Measurements from ENCODE around the gene AKR1B15. TPM values are rescaled to one million over a fixed set of nuclear protein-coding genes. Genes with fewer than 3 reads are reported as not detected.

Gene AKR1B15
- total RNA-seq, 3 donors from 2014 or later, result 0.33 to 5.6 (median 3.5) TPM

GRCh38 chr7:134527979-134528371 is 20.9 kb upstream of the AKR1B15 start:
- Histone ChIP-seq H3K4me1 (no peaks in the 10 kb centered on the region), H3K4me3 (no peak overlapping the region), H3K27ac (peak overlapping the region in 1 of 2 donors; percentile 52), H3K9me3 (no peaks in the 10 kb centered on the region), H3K36me3 (no peaks in the 10 kb centered on the region), H3K27me3 (no peaks in the 10 kb centered on the region)
- no peak for DNase-seq (ENCODE audit: low spot score in 2 of 2)
- TF ChIP-seq POLR2A (IDR thresholded peaks at IDR 0.05), result no peak
- TF ChIP-seq, protein P1, sequence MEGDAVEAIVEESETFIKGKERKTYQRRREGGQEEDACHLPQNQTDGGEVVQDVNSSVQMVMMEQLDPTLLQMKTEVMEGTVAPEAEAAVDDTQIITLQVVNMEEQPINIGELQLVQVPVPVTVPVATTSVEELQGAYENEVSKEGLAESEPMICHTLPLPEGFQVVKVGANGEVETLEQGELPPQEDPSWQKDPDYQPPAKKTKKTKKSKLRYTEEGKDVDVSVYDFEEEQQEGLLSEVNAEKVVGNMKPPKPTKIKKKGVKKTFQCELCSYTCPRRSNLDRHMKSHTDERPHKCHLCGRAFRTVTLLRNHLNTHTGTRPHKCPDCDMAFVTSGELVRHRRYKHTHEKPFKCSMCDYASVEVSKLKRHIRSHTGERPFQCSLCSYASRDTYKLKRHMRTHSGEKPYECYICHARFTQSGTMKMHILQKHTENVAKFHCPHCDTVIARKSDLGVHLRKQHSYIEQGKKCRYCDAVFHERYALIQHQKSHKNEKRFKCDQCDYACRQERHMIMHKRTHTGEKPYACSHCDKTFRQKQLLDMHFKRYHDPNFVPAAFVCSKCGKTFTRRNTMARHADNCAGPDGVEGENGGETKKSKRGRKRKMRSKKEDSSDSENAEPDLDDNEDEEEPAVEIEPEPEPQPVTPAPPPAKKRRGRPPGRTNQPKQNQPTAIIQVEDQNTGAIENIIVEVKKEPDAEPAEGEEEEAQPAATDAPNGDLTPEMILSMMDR (IDR thresholded peaks at IDR 0.05), result no peak
- no peak for TF ChIP-seq POLR2AphosphoS5 (IDR thresholded peaks at IDR 0.05)
- intact Hi-C loops (cut with DNase I; ENCODE audit: low total_unique reads), result no loop called here

- intact Hi-C loops (cut with DNase I; ENCODE audit: low total_unique reads), result no loop called here
- no peaks in the 10 kb centered on the region for H3K27me3 ChIP-seq
- H3K4me3 ChIP-seq, result no peak overlapping the region
- H3K27ac ChIP-seq, result no peak overlapping the region
- H3K9me3 ChIP-seq, result no peaks in the 10 kb centered on the region
- H3K36me3 ChIP-seq, result no peaks in the 10 kb centered on the region
- DNase-seq (ENCODE audit: low spot score in 2 of 2), result no peak
- no peaks in the 10 kb centered on the region for H3K4me1 ChIP-seq
- no peak for TF ChIP-seq POLR2AphosphoS5 (IDR thresholded peaks at IDR 0.05)
- TF ChIP-seq, protein P1 (IDR thresholded peaks at IDR 0.05), result no peak
- TF ChIP-seq POLR2A (IDR thresholded peaks at IDR 0.05), result no peak
Measured at GRCh38 chr7:134528749-134529148, 20.2 kb upstream of the AKR1B15 start.

- TF ChIP-seq, protein P1 (IDR thresholded peaks at IDR 0.05), result no peak
- no peaks in the 10 kb centered on the region for H3K9me3 ChIP-seq
- H3K27me3 ChIP-seq, result no peaks in the 10 kb centered on the region
- intact Hi-C loops (cut with DNase I; ENCODE audit: low total_unique reads), result no loop called here
- DNase-seq (ENCODE audit: low spot score in 2 of 2), result no peak
- no peaks in the 10 kb centered on the region for H3K4me1 ChIP-seq
- H3K27ac ChIP-seq, result no peak overlapping the region
- no peaks in the 10 kb centered on the region for H3K36me3 ChIP-seq
- no peak overlapping the region for H3K4me3 ChIP-seq
Measured at GRCh38 chr7:134530460-134530859, 18.4 kb upstream of the AKR1B15 start.

DNA sequence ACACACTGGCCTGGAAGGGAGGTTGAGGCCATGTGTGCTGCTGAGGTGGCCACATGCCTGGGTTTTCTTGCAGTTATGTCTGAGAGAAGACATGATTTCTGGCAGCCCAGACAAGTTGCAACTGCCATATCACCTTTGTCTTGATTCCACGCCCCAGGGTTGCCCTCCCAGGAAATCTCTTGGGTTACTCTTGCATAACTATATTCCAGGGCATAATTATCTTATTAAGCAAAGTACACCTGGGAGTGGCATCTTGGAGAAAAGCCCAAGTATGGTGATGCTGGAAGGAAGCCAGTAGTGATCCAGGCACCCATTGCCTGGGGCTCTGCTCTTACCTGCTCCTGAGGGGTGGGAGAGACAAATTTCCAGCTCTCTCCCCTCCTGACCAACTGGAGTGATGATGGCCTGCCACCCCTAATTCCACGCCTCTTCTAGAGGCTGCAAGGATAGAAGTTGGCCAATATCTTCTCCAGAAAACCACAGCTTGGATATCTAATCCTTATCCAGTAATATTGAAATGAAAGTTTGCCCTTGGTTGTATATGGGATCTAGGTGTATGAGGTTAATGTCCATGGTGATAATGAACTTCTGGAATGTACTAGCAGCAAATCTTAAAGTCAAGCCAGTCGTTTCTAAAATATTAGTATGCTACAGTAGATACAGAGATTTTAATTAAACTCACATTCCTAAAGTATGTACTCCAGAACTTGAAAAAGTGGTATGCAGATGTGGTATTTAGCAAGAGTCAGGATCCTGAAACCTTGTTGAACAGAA is 16.5 kb upstream of the AKR1B15 start:
- Histone ChIP-seq H3K27me3 (no peaks in the 10 kb centered on the region), H3K4me3 (no peak overlapping the region), H3K27ac (peak overlapping the region in 1 of 2 donors; percentile 17), H3K36me3 (no peaks in the 10 kb centered on the region), H3K9me3 (no peaks in the 10 kb centered on the region), H3K4me1 (no peaks in the 10 kb centered on the region)
- intact Hi-C loops (cut with DNase I; ENCODE audit: low total_unique reads), result no loop called here
- TF ChIP-seq POLR2A (IDR thresholded peaks at IDR 0.05), result no peak
- TF ChIP-seq POLR2AphosphoS5 (IDR thresholded peaks at IDR 0.05), result no peak
- TF ChIP-seq, protein P1 (IDR thresholded peaks at IDR 0.05), result no peak
- no peak for DNase-seq (ENCODE audit: low spot score in 2 of 2)

DNA sequence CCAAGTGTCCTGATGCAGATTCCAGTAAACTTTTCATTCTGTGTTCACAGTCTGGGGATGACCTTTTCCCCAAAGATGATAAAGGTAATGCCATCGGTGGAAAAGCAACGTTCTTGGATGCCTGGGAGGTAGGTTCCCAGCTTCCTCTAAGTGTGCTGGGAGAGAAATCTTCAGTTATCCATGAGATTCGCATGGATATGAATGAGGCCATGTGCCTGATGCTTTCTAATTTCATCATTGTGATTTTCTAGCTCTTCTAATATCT is 16.0 kb upstream of the AKR1B15 start:
- TF ChIP-seq POLR2A (IDR thresholded peaks at IDR 0.05), result no peak
- no peak for TF ChIP-seq POLR2AphosphoS5 (IDR thresholded peaks at IDR 0.05)
- TF ChIP-seq, protein P1 (IDR thresholded peaks at IDR 0.05), result no peak
- DNase-seq (ENCODE audit: low spot score in 2 of 2), result no peak
- Histone ChIP-seq H3K4me3 (no peak overlapping the region), H3K27me3 (no peaks in the 10 kb centered on the region), H3K36me3 (no peaks in the 10 kb centered on the region), H3K9me3 (no peaks in the 10 kb centered on the region), H3K4me1 (no peaks in the 10 kb centered on the region), H3K27ac (no peak overlapping the region)
- intact Hi-C loops (cut with DNase I; ENCODE audit: low total_unique reads), result no loop called here
